Karpas-422 (cell line): Measurements from ENCODE around the gene GLB1L2. TPM values are rescaled to one million over a fixed set of nuclear protein-coding genes. Genes with fewer than 3 reads are reported as not detected.

Source experiments
- DNase-seq: peaks from one replicate; pipeline ENCODE4 v3.0.0-alpha.2; 2015
- H2AFZ ChIP-seq: fragments of 200-600 bp; sonication (generic); 2 replicates; pipeline ENCODE4 v1.6.1; 2014; ENCODE audit warnings: antibody characterized with exemption, low read length, mixed read lengths
- H3K27ac ChIP-seq: fragments of 200-600 bp; sonication (generic); 2 replicates; pipeline ENCODE4 v1.5.1; 2014; ENCODE audit warnings: mild to moderate bottlenecking, low read length, moderate library complexity
- H3K27me3 ChIP-seq: fragments of 200-600 bp; sonication (generic); 2 replicates; pipeline ENCODE4 v1.6.1; 2014; ENCODE audit warnings: low read length, mixed read lengths
- H3K36me3 ChIP-seq: fragments of 200-600 bp; sonication (generic); 2 replicates; pipeline ENCODE4 v1.6.1; 2014; ENCODE audit warnings: low read length, mixed read lengths; ENCODE audit not compliant: insufficient read depth
- H3K4me1 ChIP-seq: fragments of 200-600 bp; sonication (generic); 2 replicates; pipeline ENCODE4 v1.6.1; 2014; ENCODE audit warnings: mild to moderate bottlenecking, low read length, mixed read lengths
- H3K4me2 ChIP-seq: fragments of 200-600 bp; sonication (generic); 2 replicates; pipeline ENCODE4 v1.6.1; 2014; ENCODE audit warnings: low read length, low read depth, mild to moderate bottlenecking; ENCODE audit not compliant: poor library complexity, severe bottlenecking
- H3K4me3 ChIP-seq: fragments of 200-600 bp; sonication (generic); 2 replicates; pipeline ENCODE4 v1.5.1; 2014; ENCODE audit warnings: mild to moderate bottlenecking, antibody characterized with exemption, low read length, mixed read lengths
- H3K79me2 ChIP-seq: fragments of 200-600 bp; sonication (generic); 2 replicates; pipeline ENCODE4 v1.6.1; 2014; ENCODE audit warnings: mild to moderate bottlenecking, low read length, mixed read lengths
- H3K9ac ChIP-seq: fragments of 200-600 bp; sonication (generic); 2 replicates; pipeline ENCODE4 v1.6.0; 2014; ENCODE audit warnings: low read length
- H3K9me2 ChIP-seq: fragments of 200-600 bp; sonication (generic), shearing (Covaris generic); replicated peaks from 2 replicates; pipeline ENCODE4 v1.6.0; 2014; ENCODE audit warnings: mild to moderate bottlenecking, low read length, moderate library complexity; ENCODE audit not compliant: insufficient read depth
- H3K9me3 ChIP-seq: fragments of 300-700, 200-600 bp; sonication (generic); 2 replicates; pipeline ENCODE4 v1.6.1; 2014; ENCODE audit warnings: low read length, mixed read lengths
- H4K20me1 ChIP-seq: fragments of 200-600 bp; sonication (generic); 2 replicates; pipeline ENCODE4 v1.6.1; 2014; ENCODE audit warnings: mild to moderate bottlenecking, antibody characterized with exemption, low read length, low read depth; ENCODE audit not compliant: insufficient read depth
- total RNA-seq: library from RNA; depleted of rRNA; stranded (reverse); fragments of >200 nt; shearing (Covaris generic); gene quantifications from 2 replicates; pipeline ENCODE4 v1.2.3, GENCODE V29; 2014; ENCODE audit warnings: low replicate concordance

Gene GLB1L2
- total RNA-seq, 1 experiment from 2014 or later: not detected

GRCh38 chr11:134384406-134384805, 52.6 kb downstream of the GLB1L2 start:
- H3K4me3 ChIP-seq: no peak overlapping the region
- H3K27ac ChIP-seq: no peak overlapping the region
- H2AFZ ChIP-seq: no peak overlapping the region
- DNase-seq: no peak
- no peak overlapping the region for H3K9ac ChIP-seq
- no peaks in the 10 kb centered on the region for H4K20me1 ChIP-seq
- H3K9me3 ChIP-seq: no peaks in the 10 kb centered on the region
- H3K27me3 ChIP-seq: no peaks in the 10 kb centered on the region
- H3K4me1 ChIP-seq: no peaks in the 10 kb centered on the region
- H3K79me2 ChIP-seq: no peaks in the 10 kb centered on the region
- no peaks in the 10 kb centered on the region for H3K36me3 ChIP-seq
- no peaks in the 10 kb centered on the region for H3K9me2 ChIP-seq
- H3K4me2 ChIP-seq: no peak overlapping the region

- Histone ChIP-seq H3K4me1 (no peaks in the 10 kb centered on the region), H2AFZ (no peak overlapping the region), H3K36me3 (no peaks in the 10 kb centered on the region), H3K9me2 (no peaks in the 10 kb centered on the region), H3K4me2 (no peak overlapping the region), H3K79me2 (no peaks in the 10 kb centered on the region), H4K20me1 (no peaks in the 10 kb centered on the region), H3K27me3 (no peaks in the 10 kb centered on the region), H3K4me3 (no peak overlapping the region), H3K27ac (no peak overlapping the region), H3K9me3 (no peaks in the 10 kb centered on the region), H3K9ac (no peak overlapping the region)
- no peak for DNase-seq
Observed at GRCh38 chr11:134385171-134385570, 53.4 kb downstream of the GLB1L2 start.

GRCh38 chr11:134385774-134386565, 54.2 kb downstream of the GLB1L2 start:
- Histone ChIP-seq H2AFZ (no peak overlapping the region), H3K9me3 (no peaks in the 10 kb centered on the region), H3K79me2 (no peaks in the 10 kb centered on the region), H3K27ac (no peak overlapping the region), H3K4me2 (no peak overlapping the region), H3K9me2 (no peaks in the 10 kb centered on the region), H3K9ac (no peak overlapping the region), H3K36me3 (no peaks in the 10 kb centered on the region), H4K20me1 (no peaks in the 10 kb centered on the region), H3K4me1 (no peaks in the 10 kb centered on the region), H3K4me3 (no peak overlapping the region), H3K27me3 (no peaks in the 10 kb centered on the region)
- DNase-seq: no peak

DNA sequence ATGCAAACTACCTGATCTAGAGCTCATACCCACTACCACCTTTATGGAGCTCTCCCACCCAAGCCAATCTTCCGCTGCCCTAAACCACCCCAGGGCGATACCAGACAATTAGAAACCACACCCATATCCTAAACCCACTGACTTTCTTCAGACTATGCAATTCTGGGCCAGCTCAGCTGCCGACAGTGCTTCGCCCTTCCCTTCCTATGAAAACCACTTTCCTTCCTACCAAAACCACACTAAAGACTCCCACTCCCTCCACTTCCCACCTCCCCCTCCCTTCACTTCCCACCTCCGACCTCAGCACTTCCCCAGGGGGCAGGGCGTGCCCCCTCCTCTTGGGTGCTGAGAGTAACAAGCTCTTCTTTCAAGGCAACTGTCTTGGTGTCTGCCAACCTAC, 55.2 kb downstream of the GLB1L2 start:
- H3K4me1 ChIP-seq: no peaks in the 10 kb centered on the region
- no peak overlapping the region for H3K9ac ChIP-seq
- H4K20me1 ChIP-seq: no peaks in the 10 kb centered on the region
- H3K27ac ChIP-seq: no peak overlapping the region
- H3K9me3 ChIP-seq: no peaks in the 10 kb centered on the region
- no peak for DNase-seq
- H3K4me3 ChIP-seq: no peak overlapping the region
- no peak overlapping the region for H3K4me2 ChIP-seq
- no peaks in the 10 kb centered on the region for H3K27me3 ChIP-seq
- no peaks in the 10 kb centered on the region for H3K9me2 ChIP-seq
- no peaks in the 10 kb centered on the region for H3K36me3 ChIP-seq
- H2AFZ ChIP-seq: no peak overlapping the region
- H3K79me2 ChIP-seq: no peaks in the 10 kb centered on the region

DNA sequence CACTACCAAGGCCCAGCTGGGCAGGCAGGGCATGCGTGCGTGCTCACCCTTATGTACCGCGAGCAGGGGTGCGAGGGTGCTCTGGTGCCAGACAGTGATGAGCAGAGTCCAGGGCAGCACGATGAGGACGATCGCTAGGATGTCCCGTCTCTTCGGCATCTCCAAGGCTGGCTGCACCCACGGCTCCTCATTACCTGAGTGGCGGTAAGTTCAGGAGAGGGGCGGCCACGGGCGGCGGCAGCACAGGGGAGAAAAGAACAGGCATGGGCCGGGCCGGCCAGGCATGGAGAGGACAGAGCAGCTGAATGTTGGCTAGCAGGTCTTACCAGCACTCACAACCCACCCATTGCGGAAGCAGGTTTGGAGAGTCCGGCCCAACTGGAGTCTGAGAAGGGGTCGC, 55.7 kb downstream of the GLB1L2 start:
- Histone ChIP-seq H3K79me2 (no peaks in the 10 kb centered on the region), H3K4me2 (no peak overlapping the region), H3K9me3 (no peaks in the 10 kb centered on the region), H3K36me3 (no peaks in the 10 kb centered on the region), H3K9ac (no peak overlapping the region), H3K4me3 (no peak overlapping the region), H2AFZ (no peak overlapping the region), H3K27me3 (no peaks in the 10 kb centered on the region), H3K27ac (no peak overlapping the region), H4K20me1 (no peaks in the 10 kb centered on the region), H3K9me2 (no peaks in the 10 kb centered on the region), H3K4me1 (no peaks in the 10 kb centered on the region)
- DNase-seq: no peak

DNA sequence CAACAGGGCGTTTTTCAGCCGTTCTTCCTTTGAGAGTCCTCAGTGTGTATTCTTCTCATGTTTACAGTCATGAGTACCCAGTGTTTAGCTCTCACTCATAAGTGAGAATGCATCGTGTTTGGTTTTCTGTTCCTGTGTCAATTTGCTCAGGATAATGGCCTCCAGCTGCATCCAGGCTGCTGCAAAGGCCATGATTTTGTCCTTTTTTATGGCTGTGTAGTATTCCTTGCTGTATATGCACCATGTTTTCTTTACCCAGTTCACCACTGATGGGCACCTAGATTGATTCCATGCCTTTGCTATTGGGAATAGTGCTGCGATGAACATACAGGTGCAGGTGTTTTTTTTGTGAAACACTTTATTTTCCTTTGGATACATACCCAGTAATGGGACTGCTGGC, 56.8 kb downstream of the GLB1L2 start:
- H3K4me1 ChIP-seq: no peaks in the 10 kb centered on the region
- no peaks in the 10 kb centered on the region for H3K36me3 ChIP-seq
- H3K27ac ChIP-seq: no peak overlapping the region
- H3K9me3 ChIP-seq: no peaks in the 10 kb centered on the region
- H3K4me3 ChIP-seq: no peak overlapping the region
- H3K9ac ChIP-seq: no peak overlapping the region
- no peak overlapping the region for H3K4me2 ChIP-seq
- no peaks in the 10 kb centered on the region for H4K20me1 ChIP-seq
- no peak for DNase-seq
- H3K79me2 ChIP-seq: no peaks in the 10 kb centered on the region
- H3K27me3 ChIP-seq: no peaks in the 10 kb centered on the region
- H2AFZ ChIP-seq: no peak overlapping the region
- H3K9me2 ChIP-seq: no peaks in the 10 kb centered on the region

DNA sequence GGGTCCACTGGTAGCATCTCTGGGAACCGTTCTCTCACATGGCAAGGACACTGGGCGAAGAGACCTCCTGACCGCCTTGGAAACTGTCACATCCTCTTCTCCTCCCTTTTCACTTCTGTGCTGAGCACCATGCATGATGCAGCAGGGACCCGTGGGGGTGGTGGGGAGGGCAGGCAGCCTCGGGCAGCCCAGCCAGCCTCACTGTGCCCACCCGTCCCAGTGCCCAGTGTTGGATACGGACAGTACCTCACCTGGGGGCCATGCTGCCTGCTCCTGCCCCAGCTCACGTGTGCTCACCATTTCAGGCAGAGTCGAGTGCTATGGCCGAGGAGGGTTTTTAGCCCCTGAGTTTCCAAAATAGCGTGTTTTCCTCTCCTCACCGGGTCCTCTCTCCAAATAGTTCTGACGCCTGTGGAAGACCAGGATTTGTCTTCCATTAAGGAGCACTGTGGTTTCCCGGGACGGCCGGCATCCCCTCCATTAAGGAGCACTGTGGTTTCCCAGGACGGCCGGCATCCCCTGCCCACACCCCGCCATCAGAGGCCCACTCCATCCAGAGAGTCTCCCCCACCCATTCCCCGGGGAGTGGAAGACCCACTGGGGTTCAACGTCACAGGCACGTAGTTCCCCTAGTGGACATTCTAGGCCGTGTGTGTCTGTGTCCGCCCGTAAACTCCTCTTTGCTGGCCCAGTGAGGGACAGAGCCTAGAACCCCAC, 57.8 kb downstream of the GLB1L2 start:
- Histone ChIP-seq H3K79me2 (no peaks in the 10 kb centered on the region), H3K36me3 (no peaks in the 10 kb centered on the region), H3K4me3 (no peak overlapping the region), H3K4me2 (no peak overlapping the region), H3K9ac (no peak overlapping the region), H2AFZ (no peak overlapping the region), H3K9me3 (no peaks in the 10 kb centered on the region), H4K20me1 (no peaks in the 10 kb centered on the region), H3K27ac (no peak overlapping the region), H3K27me3 (no peaks in the 10 kb centered on the region), H3K9me2 (no peaks in the 10 kb centered on the region), H3K4me1 (no peaks in the 10 kb centered on the region)
- no peak for DNase-seq

GRCh38 chr11:134390706-134391569, 59.1 kb downstream of the GLB1L2 start:
- no peak overlapping the region for H3K27ac ChIP-seq
- no peak overlapping the region for H2AFZ ChIP-seq
- H3K4me1 ChIP-seq: no peaks in the 10 kb centered on the region
- no peaks in the 10 kb centered on the region for H3K27me3 ChIP-seq
- DNase-seq: no peak
- H3K9me2 ChIP-seq: no peaks in the 10 kb centered on the region
- no peaks in the 10 kb centered on the region for H4K20me1 ChIP-seq
- H3K36me3 ChIP-seq: no peaks in the 10 kb centered on the region
- no peak overlapping the region for H3K4me2 ChIP-seq
- no peak overlapping the region for H3K4me3 ChIP-seq
- H3K9ac ChIP-seq: no peak overlapping the region
- H3K9me3 ChIP-seq: no peaks in the 10 kb centered on the region
- no peaks in the 10 kb centered on the region for H3K79me2 ChIP-seq
